Neutrophil (primary cell): ENCODE data around the gene ADRA1B.

Experiments
- H3K27ac ChIP-seq: fragments of 200-600 bp; sonication (generic); 2 replicates; pipeline ENCODE4 v1.5.1; 2016; ENCODE audit warnings: mild to moderate bottlenecking, moderate library complexity
- H3K27me3 ChIP-seq: fragments of 200-600 bp; sonication (generic); 2 replicates; pipeline ENCODE4 v1.6.0; 2016; ENCODE audit warnings: mild to moderate bottlenecking
- H3K36me3 ChIP-seq: fragments of 200-600 bp; sonication (generic); 2 replicates; pipeline ENCODE4 v1.5.1; 2017
- H3K4me1 ChIP-seq, 2 experiments: fragments of 200-600 bp in 1 of 2; sonication (generic) in 1 of 2; 1 replicate in 1 of 2; 2 replicates in 1 of 2; pipeline versions ENCODE4 v1.5.1 to v1.6.1; 2013 to 2016; ENCODE audit warnings: low read depth in 1 of 2, low read length in 1 of 2, mild to moderate bottlenecking in 1 of 2, moderate library complexity in 1 of 2; ENCODE audit not compliant: control insufficient read depth in 1 of 2, insufficient read depth in 1 of 2
- H3K4me3 ChIP-seq, 2 experiments: fragments of 200-600 bp in 1 of 2; sonication (generic) in 1 of 2; 1 replicate in 1 of 2; 2 replicates in 1 of 2; pipeline ENCODE4 v1.5.1; 2013 to 2016; ENCODE audit warnings: low read depth in 1 of 2, low read length in 1 of 2, mild to moderate bottlenecking in 1 of 2, moderate library complexity in 1 of 2
- H3K9me3 ChIP-seq: fragments of 200-600 bp; sonication (generic); 2 replicates; pipeline ENCODE4 v1.5.1; 2016
- TF ChIP-seq, protein P1 (sequence below): fragments of 200-600 bp; sonication (generic); IDR thresholded peaks from 2 replicates; pipeline ENCODE4 v1.5.1; 2016; ENCODE audit warnings: antibody characterized with exemption

ADRA1B gene

DNA sequence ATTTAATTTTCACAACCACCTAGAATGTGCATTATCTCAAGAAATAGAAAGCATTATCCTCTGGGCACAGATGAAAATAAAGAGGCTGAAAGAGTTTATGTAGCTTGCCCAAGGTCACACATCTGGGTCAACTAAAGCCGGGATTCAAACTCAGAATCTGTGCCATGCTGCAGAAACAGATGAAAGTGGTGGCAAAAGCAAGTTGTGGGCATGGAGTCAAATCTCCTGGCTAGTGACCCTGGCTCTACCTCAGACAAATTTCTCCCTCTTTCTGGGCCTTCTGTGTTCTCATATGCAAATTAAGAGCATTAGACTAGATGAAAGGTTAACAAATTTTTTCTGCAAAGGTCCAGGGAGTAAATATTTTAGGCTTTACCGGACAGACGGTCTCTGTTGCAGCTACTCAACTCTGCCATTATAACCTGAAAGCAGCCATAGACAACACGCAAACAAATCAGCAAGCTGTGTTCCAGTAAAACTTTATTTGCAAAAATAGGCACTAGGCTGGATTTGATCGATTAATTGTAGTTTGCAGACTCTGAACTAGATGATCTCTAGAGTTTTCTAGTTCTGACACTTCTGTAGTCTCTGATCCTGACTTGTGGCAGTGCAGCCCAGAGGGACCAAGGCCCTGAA lies 6.0 kb upstream of the ADRA1B start:
- Histone ChIP-seq H3K4me1 (no peaks in the 10 kb centered on the region), H3K9me3 (no peaks in the 10 kb centered on the region), H3K36me3 (no peaks in the 10 kb centered on the region), H3K27me3 (peaks cover 47% of the 10 kb centered on the region), H3K4me3 (no peak overlapping the region), H3K27ac (no peak overlapping the region)
- TF ChIP-seq, protein P1, sequence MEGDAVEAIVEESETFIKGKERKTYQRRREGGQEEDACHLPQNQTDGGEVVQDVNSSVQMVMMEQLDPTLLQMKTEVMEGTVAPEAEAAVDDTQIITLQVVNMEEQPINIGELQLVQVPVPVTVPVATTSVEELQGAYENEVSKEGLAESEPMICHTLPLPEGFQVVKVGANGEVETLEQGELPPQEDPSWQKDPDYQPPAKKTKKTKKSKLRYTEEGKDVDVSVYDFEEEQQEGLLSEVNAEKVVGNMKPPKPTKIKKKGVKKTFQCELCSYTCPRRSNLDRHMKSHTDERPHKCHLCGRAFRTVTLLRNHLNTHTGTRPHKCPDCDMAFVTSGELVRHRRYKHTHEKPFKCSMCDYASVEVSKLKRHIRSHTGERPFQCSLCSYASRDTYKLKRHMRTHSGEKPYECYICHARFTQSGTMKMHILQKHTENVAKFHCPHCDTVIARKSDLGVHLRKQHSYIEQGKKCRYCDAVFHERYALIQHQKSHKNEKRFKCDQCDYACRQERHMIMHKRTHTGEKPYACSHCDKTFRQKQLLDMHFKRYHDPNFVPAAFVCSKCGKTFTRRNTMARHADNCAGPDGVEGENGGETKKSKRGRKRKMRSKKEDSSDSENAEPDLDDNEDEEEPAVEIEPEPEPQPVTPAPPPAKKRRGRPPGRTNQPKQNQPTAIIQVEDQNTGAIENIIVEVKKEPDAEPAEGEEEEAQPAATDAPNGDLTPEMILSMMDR, result no peak

DNA sequence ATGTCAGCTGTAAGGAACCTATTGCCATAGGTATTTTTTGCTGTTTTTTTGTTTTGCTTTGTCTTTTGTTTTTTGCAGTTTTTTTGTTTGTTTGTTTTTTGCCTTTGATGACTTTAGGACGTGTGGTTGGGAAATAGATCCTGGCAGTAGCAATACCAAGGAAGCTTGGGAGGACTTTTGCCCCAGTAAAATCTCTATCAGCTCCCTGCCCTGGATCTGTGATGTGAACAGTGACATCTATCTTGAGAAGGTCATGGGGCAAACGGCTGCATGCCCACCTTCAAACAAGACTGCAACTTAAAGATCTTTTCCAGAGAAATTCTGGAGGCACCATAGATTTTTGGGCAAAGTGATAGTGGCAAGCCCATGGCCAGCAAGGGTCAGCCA lies 5.4 kb upstream of the ADRA1B start:
- H3K36me3 ChIP-seq, result no peaks in the 10 kb centered on the region
- no peaks in the 10 kb centered on the region for H3K4me1 ChIP-seq
- H3K27ac ChIP-seq, result no peak overlapping the region
- no peaks in the 10 kb centered on the region for H3K9me3 ChIP-seq
- H3K4me3 ChIP-seq, result no peak overlapping the region
- H3K27me3 ChIP-seq, result peaks cover 47% of the 10 kb centered on the region
- TF ChIP-seq, protein P1, result no peak

DNA sequence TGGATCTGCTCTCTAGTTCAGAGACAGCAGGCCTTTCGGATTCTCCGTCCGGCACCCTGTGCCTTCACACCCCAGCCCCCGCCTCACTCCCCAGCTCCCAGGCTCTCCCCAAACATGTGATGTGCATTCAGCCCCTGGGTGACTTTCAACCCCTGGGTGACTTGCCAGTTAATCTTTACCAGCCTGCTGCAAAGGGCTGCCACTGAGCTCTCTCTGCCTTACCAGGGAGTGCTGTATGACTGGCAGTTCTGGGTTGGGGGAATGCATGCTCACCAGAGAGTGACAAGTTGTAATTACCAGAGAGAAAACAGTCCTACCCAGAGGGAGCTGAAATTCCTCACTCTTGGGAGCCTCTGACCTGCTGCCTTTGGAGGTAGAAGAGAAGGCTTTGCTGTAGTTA lies 4.9 kb upstream of the ADRA1B start:
- Histone ChIP-seq H3K4me1 (no peaks in the 10 kb centered on the region), H3K27me3 (peaks cover 51% of the 10 kb centered on the region), H3K9me3 (no peaks in the 10 kb centered on the region), H3K4me3 (no peak overlapping the region), H3K36me3 (no peaks in the 10 kb centered on the region), H3K27ac (no peak overlapping the region)
- TF ChIP-seq, protein P1, result no peak

DNA sequence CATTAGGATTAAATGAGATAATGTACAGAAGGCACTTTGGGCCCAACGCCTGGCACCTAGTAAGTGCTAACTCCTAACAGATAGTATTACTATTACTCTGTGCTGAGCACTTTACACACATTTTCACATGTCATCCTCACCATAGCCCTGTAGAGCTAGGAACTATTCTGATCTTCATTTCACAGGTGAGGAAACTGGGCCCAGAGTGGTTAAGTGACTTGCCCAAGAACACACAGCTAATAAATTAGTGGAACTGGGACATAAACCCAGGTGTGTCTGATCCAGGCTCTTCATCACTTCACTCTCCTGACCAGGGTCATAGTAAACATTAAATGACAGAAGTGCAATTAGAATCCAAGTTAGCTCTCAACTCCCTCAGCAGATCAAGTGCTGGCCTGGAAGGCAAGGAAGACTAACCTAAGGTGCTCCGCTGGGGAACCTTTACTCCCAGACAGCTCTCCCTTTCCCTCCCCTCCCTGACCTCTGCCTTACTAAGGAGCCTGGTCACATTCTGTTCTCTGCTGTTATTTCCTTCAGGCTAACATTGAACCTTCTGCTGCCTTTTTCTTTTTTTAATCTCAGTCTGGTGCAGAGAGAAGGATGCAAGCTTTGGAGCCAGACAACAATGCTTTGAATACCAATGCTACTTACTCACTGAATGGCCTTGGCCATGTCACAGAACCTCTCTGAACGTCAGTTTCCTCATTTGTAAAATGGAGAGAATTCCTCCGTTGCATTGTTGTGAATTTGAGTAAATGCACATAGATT lies 4.1 kb upstream of the ADRA1B start:
- peaks cover 60% of the 10 kb centered on the region for H3K27me3 ChIP-seq
- H3K27ac ChIP-seq, result no peak overlapping the region
- TF ChIP-seq, protein P1, result no peak
- no peaks in the 10 kb centered on the region for H3K9me3 ChIP-seq
- no peak overlapping the region for H3K4me3 ChIP-seq
- no peaks in the 10 kb centered on the region for H3K36me3 ChIP-seq
- H3K4me1 ChIP-seq, result no peaks in the 10 kb centered on the region

DNA sequence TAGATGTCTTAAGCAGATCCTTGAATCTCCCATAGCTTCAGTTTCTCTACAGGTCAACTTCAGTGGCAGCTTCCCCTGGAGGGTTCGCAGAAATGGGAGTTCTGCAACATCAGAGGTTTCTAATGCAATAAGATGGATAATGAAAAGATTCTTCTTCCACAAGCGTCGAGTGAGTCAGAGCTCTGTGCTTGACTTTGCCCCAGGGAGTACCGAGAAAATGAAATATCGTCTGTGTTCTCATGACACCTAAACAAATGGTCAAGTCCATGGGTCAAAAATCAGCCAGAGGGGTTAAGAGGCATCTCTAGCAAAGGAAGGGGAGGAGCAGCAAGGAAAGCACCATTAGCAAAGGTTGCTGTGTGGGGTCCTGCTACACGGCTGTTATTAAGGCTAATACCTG lies 3.2 kb upstream of the ADRA1B start:
- no peaks in the 10 kb centered on the region for H3K9me3 ChIP-seq
- H3K4me1 ChIP-seq, result no peaks in the 10 kb centered on the region
- no peak overlapping the region for H3K4me3 ChIP-seq
- H3K27ac ChIP-seq, result no peak overlapping the region
- TF ChIP-seq, protein P1, result no peak
- H3K27me3 ChIP-seq, result peaks cover 68% of the 10 kb centered on the region
- no peaks in the 10 kb centered on the region for H3K36me3 ChIP-seq
